HG02759 (cell line): ENCODE measurements around the gene SHF.

Experiments used
- ATAC-seq: cut with Tn5 transposase; IDR thresholded peaks from one replicate; pipeline ENCODE4 v1.9.1; 2021; ENCODE audit warnings: mild to moderate bottlenecking, moderate library complexity; ENCODE audit not compliant: unreplicated experiment

The SHF gene

DNA sequence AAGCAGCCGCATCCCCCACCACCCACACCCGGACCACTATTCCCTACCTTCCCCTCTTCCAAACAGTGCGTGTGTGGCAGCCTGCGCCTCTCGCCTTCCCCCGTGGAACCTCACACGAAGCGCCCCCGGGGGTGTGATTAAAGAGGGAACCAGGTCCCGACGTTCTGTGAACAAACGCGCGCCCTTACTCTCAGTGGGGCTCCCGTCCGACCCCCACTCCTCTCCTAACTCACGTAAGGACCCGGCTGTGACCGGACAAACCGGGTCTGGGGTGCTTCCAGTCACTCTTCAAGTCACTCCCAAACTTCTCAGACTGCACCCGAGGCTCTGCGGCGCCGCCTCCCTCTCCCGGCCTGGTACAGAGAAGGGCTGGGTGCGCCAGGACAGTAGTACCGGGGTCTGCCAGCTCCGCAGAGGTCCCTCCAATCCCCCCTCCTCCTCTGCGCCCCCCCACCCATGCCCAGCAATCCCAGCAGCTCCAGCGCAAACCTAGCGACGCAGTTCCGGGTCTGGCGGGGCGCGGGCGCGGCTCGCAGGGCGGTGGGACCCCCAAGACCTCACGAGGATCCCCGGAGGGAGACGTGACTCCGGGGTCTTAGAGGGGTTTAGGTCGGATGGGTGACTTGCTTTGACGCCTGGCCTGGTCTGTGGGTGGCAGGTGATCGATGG lies 58.7 kb downstream of the SHF start:
- no peak for ATAC-seq

DNA sequence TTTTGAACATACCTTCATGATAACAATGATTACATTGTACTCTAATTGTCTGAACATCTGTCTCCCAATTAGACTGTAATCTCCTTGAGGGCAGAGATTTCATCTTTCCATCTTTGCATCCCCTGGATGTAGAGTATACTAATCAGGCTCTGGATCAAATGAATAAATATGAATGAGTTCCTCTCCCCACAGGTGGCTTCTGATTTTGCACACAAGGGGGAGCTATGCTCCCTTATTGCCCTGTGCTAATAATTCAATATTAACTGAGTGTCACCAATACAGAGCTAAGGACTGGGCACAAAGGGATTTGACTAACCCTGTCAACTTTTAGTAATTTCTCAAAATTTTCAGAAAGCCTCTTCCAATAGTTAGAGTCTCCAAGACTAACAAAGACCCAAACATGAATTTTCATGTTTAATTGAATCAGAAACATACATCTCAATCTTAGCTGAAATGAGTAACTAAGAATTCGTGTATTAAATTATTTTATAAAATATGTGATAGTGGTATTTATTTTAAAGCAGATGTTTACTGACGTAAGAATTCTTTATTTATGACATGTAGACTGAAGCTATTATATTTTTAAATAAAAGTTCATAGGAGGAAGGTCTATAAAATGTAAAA lies 61.1 kb downstream of the SHF start:
- ATAC-seq, result no peak

DNA sequence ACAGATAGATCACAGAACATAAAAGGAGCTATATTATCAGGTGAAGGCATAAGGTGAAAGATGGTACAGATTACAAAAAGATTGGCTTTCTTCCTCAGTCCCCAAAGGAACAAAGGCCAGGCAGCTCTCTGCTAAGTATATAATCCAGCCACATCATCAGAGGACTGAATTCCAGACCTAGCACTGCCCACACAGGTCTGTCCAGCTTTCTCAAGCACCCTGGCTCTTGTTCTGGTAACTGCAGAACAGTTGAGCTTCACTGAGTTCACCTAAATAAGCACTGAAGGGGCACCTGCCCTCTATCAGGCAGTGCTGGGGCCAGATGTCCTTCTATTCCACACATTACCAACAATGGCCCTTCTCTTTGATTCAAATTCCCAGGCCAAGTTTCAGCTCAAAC lies 64.4 kb downstream of the SHF start:
- ATAC-seq, result no peak

DNA sequence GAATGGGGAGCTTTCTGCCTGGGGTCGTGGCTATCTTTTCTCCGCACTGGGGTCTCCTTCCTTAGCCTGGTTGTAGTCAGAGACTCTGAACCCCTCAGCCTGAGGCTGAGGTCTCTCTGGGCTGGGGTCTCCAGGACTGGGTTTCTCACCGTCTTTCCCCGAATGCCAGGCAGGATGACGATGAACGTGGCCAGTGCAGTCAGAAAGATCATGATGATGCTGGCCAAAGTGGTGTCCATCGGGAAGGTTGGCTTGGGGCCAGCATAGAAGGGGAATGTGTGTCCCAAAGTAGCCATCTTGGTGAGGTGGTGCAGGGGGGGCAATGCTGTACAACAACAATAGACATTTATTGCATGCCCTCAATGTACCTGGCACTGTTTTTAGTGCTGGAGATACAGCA lies 65.0 kb downstream of the SHF start:
- ATAC-seq, result no peak

DNA sequence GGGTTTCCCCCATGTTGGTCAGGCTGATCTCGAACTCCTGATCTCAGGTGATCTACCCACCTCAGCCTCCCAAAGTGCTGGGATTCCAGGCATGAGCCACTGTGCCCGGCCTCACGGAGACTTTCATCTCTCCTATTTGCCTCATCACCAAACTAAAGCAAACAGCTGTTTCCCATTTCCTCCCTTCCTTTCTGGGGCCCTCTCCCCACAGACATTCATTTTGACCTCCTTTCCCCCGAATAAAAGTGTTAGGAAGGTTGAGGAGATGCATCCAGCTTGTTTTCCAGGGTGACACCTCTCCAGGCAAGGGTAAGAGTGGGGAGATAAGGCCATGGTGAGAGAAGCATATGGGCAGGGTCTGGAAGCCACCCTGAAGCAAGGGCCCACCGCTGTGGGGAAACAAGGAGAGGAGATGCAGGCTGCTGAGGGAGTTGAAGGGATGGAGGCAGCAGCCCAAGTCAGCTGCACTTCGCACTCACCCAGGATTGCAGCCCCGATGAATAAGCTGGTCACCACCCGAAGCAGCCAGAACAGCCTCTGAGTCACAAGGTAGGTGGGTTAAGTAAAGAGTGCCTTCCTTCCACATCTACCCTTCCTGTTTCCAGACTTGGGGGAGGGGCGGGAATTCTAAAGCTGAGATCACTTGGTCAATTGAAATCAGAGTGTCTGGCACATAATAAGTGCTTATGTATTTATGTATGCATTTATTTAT lies 65.9 kb downstream of the SHF start:
- no peak for ATAC-seq

DNA sequence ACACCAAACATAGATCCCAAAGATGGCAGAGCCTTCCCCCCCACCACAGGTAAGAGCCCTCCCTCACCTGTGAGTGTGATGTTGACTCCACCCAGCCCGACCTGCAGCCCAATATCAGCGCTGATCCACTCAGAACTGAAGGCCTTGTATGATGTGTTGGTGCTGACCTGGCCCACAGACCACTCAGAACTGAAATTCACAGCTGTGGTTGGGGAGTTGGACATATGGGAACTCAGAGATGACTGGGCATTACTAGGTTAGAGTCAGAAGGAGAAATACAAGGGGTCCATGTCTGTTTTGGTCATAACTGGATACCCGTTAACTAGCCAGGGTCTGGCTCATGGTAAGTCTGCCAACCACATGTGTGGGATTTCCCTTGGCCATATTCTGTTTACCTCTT lies 66.7 kb downstream of the SHF start:
- no peak for ATAC-seq

DNA sequence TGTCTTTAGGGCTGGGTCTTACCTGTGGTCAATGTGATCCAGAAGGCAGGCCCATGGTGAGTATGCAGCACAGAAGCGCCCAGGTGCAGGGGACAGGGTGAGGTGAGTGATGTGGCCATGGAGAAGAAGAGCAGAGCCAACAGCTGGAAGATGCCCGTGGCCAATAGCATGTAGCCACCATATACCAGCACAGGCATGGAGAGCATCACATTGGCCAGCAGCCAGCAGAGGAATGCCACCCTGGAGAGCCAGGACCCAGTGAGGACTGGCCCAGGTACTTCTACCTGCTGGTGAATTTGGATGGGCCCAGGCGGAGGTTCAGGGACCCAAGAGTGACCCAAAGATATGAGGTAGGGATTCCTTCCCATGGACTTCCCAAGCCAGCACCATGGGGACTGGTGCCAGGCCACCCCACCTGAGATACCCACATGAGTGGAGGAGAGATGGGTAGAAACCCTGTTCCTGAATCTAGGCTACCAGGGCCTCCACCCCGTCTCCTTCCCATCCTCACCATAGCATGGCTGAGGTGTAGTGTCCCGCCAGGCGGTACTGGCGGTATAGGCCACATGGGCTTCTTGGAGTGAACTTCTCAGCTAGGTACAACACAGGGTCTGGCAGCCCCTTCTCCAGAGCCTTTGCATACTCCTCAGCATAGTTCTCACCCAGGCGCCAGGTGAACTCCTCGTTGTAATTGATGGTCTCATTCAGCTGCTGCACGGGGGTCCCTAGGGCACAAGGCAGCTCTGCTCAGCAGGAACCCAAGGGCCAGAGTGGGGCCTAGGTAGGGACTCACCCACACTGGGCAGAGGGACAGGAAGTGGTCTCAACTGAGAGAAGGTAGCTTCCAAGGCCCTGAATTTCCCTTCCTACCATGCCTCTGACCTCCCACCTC lies 67.4 kb downstream of the SHF start:
- ATAC-seq, result no peak

DNA sequence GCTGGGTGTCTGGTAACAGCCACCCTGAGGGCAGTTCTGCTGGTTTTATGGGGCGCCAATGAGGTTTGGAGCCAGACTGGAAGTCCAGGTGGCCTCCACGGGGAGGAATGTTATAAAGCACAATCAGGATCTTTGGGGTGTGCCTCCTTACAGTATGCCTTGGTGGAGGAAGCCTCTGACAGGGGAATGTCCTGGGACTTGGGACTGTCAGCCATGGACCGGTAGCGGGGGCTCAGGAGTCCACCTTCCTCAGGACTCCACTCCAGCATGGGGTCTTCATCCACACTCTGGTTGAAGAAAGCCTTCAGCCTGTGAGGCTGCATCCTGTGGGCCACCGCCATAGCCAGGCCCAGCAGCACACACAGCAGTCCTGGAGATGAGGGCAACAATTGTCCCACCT lies 68.8 kb downstream of the SHF start:
- ATAC-seq, result no peak

DNA sequence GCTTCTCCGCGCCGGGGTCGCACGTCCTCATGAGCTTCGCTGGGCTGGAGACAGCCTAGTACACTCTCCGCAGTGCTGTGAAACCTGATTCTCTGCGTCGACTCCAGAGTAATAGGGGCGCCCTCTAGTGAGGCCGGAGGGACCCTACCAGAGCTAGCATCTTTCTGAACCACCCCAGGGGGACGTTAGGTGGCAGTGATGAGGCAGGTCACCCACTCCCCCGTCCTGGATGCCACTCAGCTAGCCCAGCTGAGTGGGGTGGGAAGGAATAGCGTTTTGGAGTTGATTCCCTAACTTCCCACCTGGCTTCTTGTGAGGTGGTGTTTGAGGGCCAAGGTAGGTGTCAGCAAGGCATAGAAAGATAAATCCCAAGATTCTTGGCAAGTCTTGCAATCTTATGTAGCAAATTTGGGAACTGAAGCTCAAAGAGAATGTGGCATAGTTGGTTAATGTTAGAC lies 69.6 kb downstream of the SHF start:
- peak; percentile 94 for ATAC-seq

DNA sequence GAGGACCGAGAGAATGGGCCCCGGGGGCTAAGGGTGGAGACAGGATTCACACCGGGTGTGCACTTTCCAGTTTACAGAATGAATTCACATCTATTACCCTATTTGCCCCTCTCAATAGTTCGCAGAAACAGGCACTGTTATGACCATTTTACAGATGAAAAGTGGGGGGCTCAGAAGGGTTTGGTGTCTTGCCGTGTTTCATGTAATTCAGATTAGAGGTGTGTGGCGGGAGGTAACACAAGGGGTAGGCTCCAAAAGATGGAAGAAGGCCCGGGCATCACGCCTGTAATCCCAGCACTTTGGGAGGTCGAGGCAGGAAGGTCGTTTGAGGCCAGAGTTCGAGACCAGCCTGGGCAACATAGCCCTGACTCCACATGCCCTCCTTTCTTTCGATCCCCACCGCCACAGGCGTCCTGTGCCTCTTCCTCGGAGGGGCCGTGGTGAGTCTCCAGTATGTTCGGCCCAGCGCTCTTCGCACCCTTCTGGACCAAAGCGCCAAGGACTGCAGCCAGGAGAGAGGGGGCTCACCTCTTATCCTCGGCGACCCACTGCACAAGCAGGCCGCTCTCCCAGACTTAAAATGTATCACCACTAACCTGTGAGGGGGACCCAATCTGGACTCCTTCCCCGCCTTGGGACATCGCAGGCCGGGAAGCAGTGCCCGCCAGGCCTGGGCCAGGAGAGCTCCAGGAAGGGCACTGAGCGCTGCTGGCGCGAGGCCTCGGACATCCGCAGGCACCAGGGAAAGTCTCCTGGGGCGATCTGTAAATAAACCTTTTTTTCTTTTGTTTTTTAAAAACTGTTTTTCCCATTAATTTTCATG lies 70.2 kb downstream of the SHF start:
- ATAC-seq, result peak; percentile 16
